IMR-90 (cell line): ENCODE data around the gene PCDHGB6. TPM values are rescaled to one million over a fixed set of nuclear protein-coding genes. Genes with fewer than 3 reads are reported as not detected.

ENCODE experiments used
- ATAC-seq: fragments of 200-7000 bp; cut with Tn5 transposase; 2 replicates; pipeline ENCODE4 v1.9.1; 2020; ENCODE audit warnings: low read depth, mild to moderate bottlenecking, moderate library complexity
- BruUV-seq: library from RNA; stranded (reverse); fragments of 400-500 nt; replicated peaks from 2 replicates; lab custom pipeline; 2021; lab: Mats Ljungman, UMichigan
- CTCF ChIA-PET: fragments of 300-600 bp; formaldehyde crosslinking; extraction: SDS; loops from one replicate; lab custom pipeline; 2021; ENCODE audit warnings: antibody characterized with exemption; lab: Yijun Ruan, JAX
- POLR2A ChIA-PET: fragments of 300-600 bp; sonication (Branson Sonifier 250); formaldehyde crosslinking; loops from one replicate; lab custom pipeline; 2022; ENCODE audit warnings: antibody characterized with exemption; ENCODE audit not compliant: unreplicated experiment; lab: Charles Lee
- DNase-seq: peaks from one replicate; pipeline ENCODE4 v3.0.0; 2013
- H2AFZ ChIP-seq: replicated peaks from 2 replicates; pipeline ENCODE3; 2013; ENCODE audit warnings: low read length, mild to moderate bottlenecking; ENCODE audit not compliant: poor library complexity
- H2AK5ac ChIP-seq: 2 replicates; pipeline ENCODE4 v1.6.1; 2013; ENCODE audit warnings: low read depth, low read length, inconsistent platforms
- H2AK9ac ChIP-seq: replicated peaks from 2 replicates; pipeline ENCODE3; 2013; ENCODE audit warnings: mild to moderate bottlenecking, low read depth, low read length, moderate library complexity; ENCODE audit not compliant: poor library complexity
- H2BK120ac ChIP-seq: 2 replicates; pipeline ENCODE4 v1.6.1; 2013; ENCODE audit warnings: low read depth, low read length, inconsistent platforms
- H2BK15ac ChIP-seq: 3 replicates; pipeline ENCODE4 v1.6.1; 2013; ENCODE audit warnings: low read depth, low read length, inconsistent platforms
- H2BK20ac ChIP-seq: 2 replicates; pipeline ENCODE4 v1.6.1; 2013; ENCODE audit warnings: low read depth, mild to moderate bottlenecking, inconsistent platforms, low read length, moderate library complexity
- H2BK5ac ChIP-seq: 2 replicates; pipeline ENCODE4 v1.6.1; 2013; ENCODE audit warnings: mild to moderate bottlenecking, low read depth, low read length, inconsistent platforms; ENCODE audit not compliant: poor library complexity, severe bottlenecking
- H3K14ac ChIP-seq: replicated peaks from 2 replicates; pipeline ENCODE4 v1.6.1; 2013; ENCODE audit warnings: low read depth, low read length, inconsistent platforms
- H3K18ac ChIP-seq: 2 replicates; pipeline ENCODE4 v1.6.1; 2013; ENCODE audit warnings: low read depth, low read length, control low read depth
- H3K23ac ChIP-seq: 2 replicates; pipeline ENCODE4 v1.6.1; 2013; ENCODE audit warnings: low read depth, low read length, inconsistent platforms
- H3K27ac ChIP-seq: 2 replicates; pipeline ENCODE4 v1.5.1; 2013; ENCODE audit warnings: mild to moderate bottlenecking, control low read depth, low read length; ENCODE audit not compliant: insufficient read depth
- H3K27me3 ChIP-seq: 2 replicates; pipeline ENCODE4 v1.6.1; 2013; ENCODE audit warnings: low read length; ENCODE audit not compliant: control insufficient read depth, insufficient read depth
- H3K36me3 ChIP-seq: 2 replicates; pipeline ENCODE4 v1.6.1; 2013; ENCODE audit warnings: low read length, mixed read lengths; ENCODE audit not compliant: control insufficient read depth, insufficient read depth
- H3K4ac ChIP-seq: 2 replicates; pipeline ENCODE4 v1.6.1; 2013; ENCODE audit warnings: low read depth, low read length, inconsistent platforms
- H3K4me1 ChIP-seq: 2 replicates; pipeline ENCODE4 v1.6.1; 2013; ENCODE audit warnings: low read length, mixed read lengths; ENCODE audit not compliant: control insufficient read depth, insufficient read depth
- H3K4me2 ChIP-seq: 2 replicates; pipeline ENCODE4 v1.6.1; 2013; ENCODE audit warnings: low read depth, mild to moderate bottlenecking, control low read depth, low read length, moderate library complexity
- H3K4me3 ChIP-seq: 2 replicates; pipeline ENCODE4 v1.5.1; 2013; ENCODE audit warnings: low read depth, mild to moderate bottlenecking, control low read depth, low read length, moderate library complexity; ENCODE audit not compliant: insufficient read depth
- H3K56ac ChIP-seq: 2 replicates; pipeline ENCODE4 v1.6.1; 2013; ENCODE audit warnings: low read length, inconsistent platforms; ENCODE audit not compliant: insufficient read depth; ENCODE audit errors: extremely low read depth
- H3K79me1 ChIP-seq, 2 experiments: 2 replicates each; pipeline ENCODE4 v1.6.1; 2013; ENCODE audit warnings: low read length in 2 of 2, inconsistent platforms in 1 of 2, low read depth in 1 of 2
- H3K9ac ChIP-seq: 2 replicates; pipeline ENCODE4 v1.6.1; 2013; ENCODE audit warnings: low read depth, low read length, control low read depth
- H3K9me1 ChIP-seq: 2 replicates; pipeline ENCODE4 v1.6.1; 2013; ENCODE audit warnings: low read length, inconsistent platforms; ENCODE audit not compliant: insufficient read depth
- H3K9me3 ChIP-seq: 2 replicates; pipeline ENCODE4 v1.6.1; 2013; ENCODE audit warnings: low read length; ENCODE audit not compliant: control insufficient read depth, insufficient read depth
- H4K20me1 ChIP-seq: 2 replicates; pipeline ENCODE4 v1.6.1; 2013; ENCODE audit warnings: low read length, inconsistent platforms; ENCODE audit not compliant: insufficient read depth
- H4K5ac ChIP-seq: 2 replicates; pipeline ENCODE4 v1.6.1; 2013; ENCODE audit warnings: mild to moderate bottlenecking, low read depth, low read length, control low read depth
- H4K8ac ChIP-seq, 2 experiments: 2 replicates each; pipeline ENCODE4 v1.6.1; 2013; ENCODE audit warnings: low read depth in 2 of 2, low read length in 2 of 2, control low read depth in 1 of 2, inconsistent platforms in 1 of 2
- H4K91ac ChIP-seq: 2 replicates; pipeline ENCODE4 v1.6.1; 2013; ENCODE audit warnings: low read depth, low read length, inconsistent platforms; ENCODE audit not compliant: insufficient read depth
- CHD1 ChIP-seq: IDR thresholded peaks from 2 replicates; pipeline ENCODE4 v1.6.1; 2012; ENCODE audit warnings: low read depth, low read length, improper control_type of control experiment
- FOS ChIP-seq: fragments of 150-350 bp; IDR thresholded peaks from 2 replicates; pipeline ENCODE4 v1.6.1; 2016; ENCODE audit warnings: low read depth, low read length
- MXI1 ChIP-seq: IDR thresholded peaks from 2 replicates; pipeline ENCODE4 v1.6.1; 2012; ENCODE audit warnings: low read depth, mild to moderate bottlenecking, low read length, moderate library complexity, borderline replicate concordance
- NFE2L2 ChIP-seq: fragments of 150-350 bp; IDR thresholded peaks from 2 replicates; pipeline ENCODE4 v1.6.1; 2016; ENCODE audit warnings: low read depth, mild to moderate bottlenecking, low read length
- WGBS, 2 experiments: methylation state at CpG; one replicate each; pipeline versions ENCODE4 v1.1.5 to v1.1.7; 2013; ENCODE audit warnings: missing lambda C conversion rate in 2 of 2; ENCODE audit not compliant: insufficient read length in 1 of 2; ENCODE audit errors: extremely low coverage in 2 of 2; 5-methylcytosine and 5-hydroxymethylcytosine counted together
- dilution Hi-C: fragments of 300-500 bp; cut with HindIII; formaldehyde crosslinking; loops from one replicate; pipeline ENCODE4 v1.14.3; 2018; ENCODE audit warnings: low sequenced_read_pairs; ENCODE audit not compliant: unreplicated experiment
- in situ Hi-C: fragments of 300-500 bp; cut with MboI; formaldehyde crosslinking; loops from 3 replicates; pipeline ENCODE4 v1.14.3; 2019; ENCODE audit warnings: low sequenced_read_pairs, inconsistent platforms, mixed read lengths
- intact Hi-C: fragments of 100-400 bp; cut with micrococcal nuclease; formaldehyde crosslinking; loops from 2 replicates; pipeline ENCODE4 v1.10.0; 2022
- polyA plus RNA-seq, 3 experiments: library from polyadenylated mRNA; depleted of rRNA; stranded (reverse); fragments of >200 nt; gene quantifications; 2 replicates each; pipeline ENCODE4 v1.2.3, GENCODE V29; 2012; ENCODE audit warnings: low replicate concordance in 1 of 3
- total RNA-seq: library from RNA; depleted of rRNA; stranded (reverse); fragments of >200 nt; gene quantifications from 2 replicates; pipeline ENCODE4 v1.2.3, GENCODE V29; 2012
- TF ChIP-seq, protein P1 (sequence below): fragments of 150-350 bp; IDR thresholded peaks from 2 replicates; pipeline ENCODE4 v1.6.1; 2017; ENCODE audit warnings: mild to moderate bottlenecking, antibody characterized with exemption, low read length, low read depth

PCDHGB6 gene
- total and polyA plus RNA-seq, 2 of the 4 experiments (the other 2 are of a cell fraction) = 1.4 to 2.2 TPM

GRCh38 chr5:141430332-141431113, 22.7 kb downstream of the PCDHGB6 start, which contains the start of gene PCDHGA12 (continued):
- TF ChIP-seq MXI1 = 0 out of 2 replicates have a peak, but pooled peaks have one; percentile 25
- TF ChIP-seq NFE2L2 = no peak
- TF ChIP-seq CHD1 = no peak

GRCh38 chr5:141431286-141431685, 23.5 kb downstream of the PCDHGB6 start:
- Histone ChIP-seq H3K4me1 (no peaks in the 10 kb centered on the region; the same call in 1 of the 2 replicates), H4K91ac (no peak overlapping the region; the same call in 1 of the 2 replicates), H2BK120ac (no peak overlapping the region), H3K27me3 (no peaks in the 10 kb centered on the region), H3K4ac (no peak overlapping the region), H3K27ac (no peak overlapping the region), H3K56ac (no peak overlapping the region), H3K23ac (no peak overlapping the region), H2BK15ac (no peak overlapping the region), H3K14ac (no peak overlapping the region), H4K8ac (peak overlapping the region in 1 of 2 experiments; percentile 42; a peak in 1 of 4 replicates), H3K9me1 (no peaks in the 10 kb centered on the region), H3K4me3 (peak overlapping the region; percentile 6; the same call in 1 of the 2 replicates), H3K9ac (no peak overlapping the region), H3K18ac (no peak overlapping the region), H2BK20ac (no peak overlapping the region), H2AFZ (peak overlapping the region; percentile 52), H3K9me3 (peaks cover 36% of the 10 kb centered on the region; the same call in 1 of the 2 replicates), H3K36me3 (peaks cover 18% of the 10 kb centered on the region), H4K20me1 (no peaks in the 10 kb centered on the region), H3K4me2 (peak overlapping the region; percentile 33), H2AK9ac (peak overlapping the region; percentile 31), H2BK5ac (no peak overlapping the region), H3K79me1 (peaks cover 17 to 22% of the 10 kb centered on the region in 2 experiments; a peak in 3 of 4 replicates), H2AK5ac (no peak overlapping the region), H4K5ac (peak overlapping the region; percentile 39)
- TF ChIP-seq, protein P1, sequence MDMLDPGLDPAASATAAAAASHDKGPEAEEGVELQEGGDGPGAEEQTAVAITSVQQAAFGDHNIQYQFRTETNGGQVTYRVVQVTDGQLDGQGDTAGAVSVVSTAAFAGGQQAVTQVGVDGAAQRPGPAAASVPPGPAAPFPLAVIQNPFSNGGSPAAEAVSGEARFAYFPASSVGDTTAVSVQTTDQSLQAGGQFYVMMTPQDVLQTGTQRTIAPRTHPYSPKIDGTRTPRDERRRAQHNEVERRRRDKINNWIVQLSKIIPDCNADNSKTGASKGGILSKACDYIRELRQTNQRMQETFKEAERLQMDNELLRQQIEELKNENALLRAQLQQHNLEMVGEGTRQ = no peak
- TF ChIP-seq CHD1 = no peak
- no peak for TF ChIP-seq FOS
- dilution Hi-C loops (no loop called here), in situ Hi-C loops (no loop called here), intact Hi-C loops (loop anchor here (2.0 to 5.0 kb wide), 3 partner anchors 46 to 94 kb away; partner anchors contain the start of gene PCDHGC3)
- ATAC-seq (no peak), DNase-seq (no peak)
- ChIA-PET POLR2A (no interaction called here), CTCF (interaction anchor here (1.5 kb wide), 1 partner anchor 9 kb away, joined by 3 read pairs; no protein-coding TSS in a partner anchor)
- no TSS peak for BruUV-seq
- 51% methylated on average over 33 of the region's 37 CpGs; no CpG with 5 or more reads in 1 of the 2 experiments for WGBS, 2 experiments
